Adrenal gland (tissue), 5 donors: ENCODE measurements around the gene SRGAP1.

ENCODE experiments used
- CTCF ChIP-seq, 6 experiments: fragments of 450-650 bp in 4 of 6; fragments of 200-600 bp in 2 of 6; sonication (generic) in 1 of 6; IDR thresholded peaks; 1 replicate in 5 of 6; 2 replicates in 1 of 6; pipeline versions ENCODE4 v1.5.1 to v1.8.0; 2016 to 2021; ENCODE audit warnings: antibody characterized with exemption in 6 of 6, mild to moderate bottlenecking in 2 of 6, moderate library complexity in 1 of 6
- POLR2A ChIP-seq, 2 donors: fragments of 450-650 bp; IDR thresholded peaks; one replicate each; pipeline ENCODE4 v1.6.1; 2017; ENCODE audit warnings: antibody characterized with exemption in 2 of 2, mild to moderate bottlenecking in 2 of 2, moderate library complexity in 1 of 2
- donor health status: DM: no; HTN: no; CAD: no.

- TF ChIP-seq CTCF (IDR thresholded peaks at IDR 0.05) (no peak), POLR2A (IDR thresholded peaks at IDR 0.05) (no peak)
Observed at GRCh38 chr12:63889721-63890509, 45.4 kb downstream of the SRGAP1 start.
